Stimulated activated CD4-positive, alpha-beta T cell treated with anti-CD3 and anti-CD28 coated beads, TNF-alpha, amount 100 ng/mL, for 4 hours (primary cell): ENCODE measurements around the gene SEMG1.

Experiments used
- DNase-seq, 3 experiments: peaks; one replicate each; pipeline ENCODE4 v3.0.0-alpha.2; 2020; ENCODE audit warnings: low read depth in 3 of 3

Gene SEMG1, protein sequence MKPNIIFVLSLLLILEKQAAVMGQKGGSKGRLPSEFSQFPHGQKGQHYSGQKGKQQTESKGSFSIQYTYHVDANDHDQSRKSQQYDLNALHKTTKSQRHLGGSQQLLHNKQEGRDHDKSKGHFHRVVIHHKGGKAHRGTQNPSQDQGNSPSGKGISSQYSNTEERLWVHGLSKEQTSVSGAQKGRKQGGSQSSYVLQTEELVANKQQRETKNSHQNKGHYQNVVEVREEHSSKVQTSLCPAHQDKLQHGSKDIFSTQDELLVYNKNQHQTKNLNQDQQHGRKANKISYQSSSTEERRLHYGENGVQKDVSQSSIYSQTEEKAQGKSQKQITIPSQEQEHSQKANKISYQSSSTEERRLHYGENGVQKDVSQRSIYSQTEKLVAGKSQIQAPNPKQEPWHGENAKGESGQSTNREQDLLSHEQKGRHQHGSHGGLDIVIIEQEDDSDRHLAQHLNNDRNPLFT

DNA sequence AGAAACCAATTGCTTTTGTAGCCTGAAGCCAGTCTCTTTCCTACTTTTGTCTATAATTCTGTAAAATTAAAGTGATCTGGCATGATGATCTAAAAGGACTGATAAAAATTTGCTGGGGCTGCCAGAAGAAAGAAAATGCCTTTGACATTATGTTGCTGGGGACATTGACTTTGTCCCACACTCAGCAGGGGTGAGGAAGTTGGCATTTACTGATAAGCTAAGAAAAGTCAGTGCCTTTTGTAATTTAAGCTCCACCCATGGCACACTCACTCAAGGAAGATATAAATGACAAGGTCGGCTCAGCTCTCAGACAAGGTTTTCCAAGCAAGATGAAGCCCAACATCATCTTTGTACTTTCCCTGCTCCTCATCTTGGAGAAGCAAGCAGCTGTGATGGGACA, at the start of gene SEMG1:
Gene SEMG1, plus strand, starts transcription at position 309 of the 400 bp plus-strand sequence. Its CDS starts 21 bp downstream, at position 330.
- DNase-seq = no peak

DNA sequence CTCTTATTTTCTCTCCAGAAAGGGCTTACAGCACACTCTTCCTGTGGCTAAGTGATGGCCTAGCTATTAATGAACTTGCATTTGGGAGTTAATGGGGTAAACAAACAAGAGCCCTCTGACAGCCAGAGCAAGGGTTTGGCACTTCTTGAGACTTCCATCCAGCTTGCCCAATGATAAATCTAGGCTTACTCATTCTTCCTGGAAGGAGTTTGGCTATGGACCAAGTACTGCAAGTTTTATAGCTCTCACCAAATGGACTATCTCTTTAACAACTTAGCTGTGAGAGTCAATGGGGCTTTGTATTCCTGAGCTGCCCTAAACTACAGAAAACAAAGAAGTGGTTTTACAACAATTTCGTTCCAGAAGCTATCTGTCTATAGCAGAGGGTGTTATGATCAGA, 48.9 kb upstream of the SEMG1 start:
- DNase-seq = no peak

DNA sequence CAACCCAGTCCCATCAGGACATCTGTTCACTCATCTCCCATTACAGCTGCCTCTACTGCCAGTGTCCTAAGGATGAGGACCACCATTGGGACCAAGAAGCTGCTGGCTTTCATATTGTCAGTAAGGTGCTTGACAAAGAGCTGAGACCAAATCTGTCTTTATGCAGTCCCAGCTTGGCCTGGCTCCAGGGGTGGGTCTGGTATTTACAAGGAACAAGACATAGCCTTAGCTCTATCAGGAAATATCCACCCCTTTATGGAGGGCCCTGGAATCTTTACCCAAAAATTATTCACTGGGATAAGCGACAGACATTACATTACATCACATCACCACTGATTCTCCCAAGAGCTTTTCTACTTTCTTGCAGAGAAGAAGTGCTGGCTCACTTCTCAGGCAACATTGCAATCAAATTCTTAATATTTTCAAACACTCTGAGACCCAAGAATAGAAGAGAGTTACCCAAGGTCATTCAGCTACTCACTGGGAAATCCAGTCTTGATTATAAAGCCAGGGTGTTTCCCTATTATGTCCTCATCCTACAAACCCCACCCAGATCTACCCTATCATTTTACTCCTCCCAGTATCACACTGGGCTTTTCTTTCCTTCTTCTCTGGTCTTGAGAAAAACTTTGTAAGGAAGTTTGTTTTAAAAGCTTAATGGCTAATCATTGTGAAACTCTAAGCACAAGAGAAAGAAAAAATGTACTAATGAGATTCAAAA, 43.6 kb upstream of the SEMG1 start:
- no peak for DNase-seq

DNA sequence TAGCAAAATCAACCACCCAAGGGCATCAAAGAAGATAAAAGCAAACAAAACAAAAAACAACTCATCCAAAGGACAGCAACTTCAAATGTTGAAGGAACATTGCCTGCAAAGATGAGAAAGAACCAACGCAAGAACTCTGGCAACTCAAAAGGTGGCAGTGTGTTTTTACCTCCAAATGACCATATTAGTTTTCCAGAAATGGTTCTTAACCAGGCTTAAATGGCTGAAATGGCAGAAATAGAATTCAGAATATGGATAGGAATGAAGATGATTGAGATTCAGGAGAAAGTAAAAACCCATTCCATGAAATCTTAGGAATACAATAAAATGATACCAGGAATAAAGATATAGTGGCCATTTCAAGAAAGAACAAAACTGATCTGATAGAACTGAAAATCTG, 41.9 kb upstream of the SEMG1 start:
- DNase-seq = no peak

DNA sequence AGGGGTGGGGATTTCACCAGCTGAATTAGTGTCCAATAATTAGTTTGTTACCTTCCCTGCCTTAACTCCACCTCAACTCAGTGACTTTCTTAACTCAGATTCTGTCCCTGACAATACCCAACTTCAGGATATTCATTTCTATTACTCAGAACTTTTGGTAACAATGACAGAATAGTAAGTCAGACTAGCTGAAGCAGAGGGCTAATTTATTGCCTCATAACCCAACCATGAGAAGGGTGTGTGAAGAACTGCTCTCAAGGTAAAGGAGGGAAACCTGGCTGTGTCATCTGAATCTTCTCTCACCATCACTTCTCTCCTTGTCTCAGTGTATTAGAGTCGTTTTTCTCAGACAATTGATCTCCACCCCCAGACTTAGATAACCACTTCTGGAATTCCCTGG, 33.3 kb upstream of the SEMG1 start:
- no peak for DNase-seq

DNA sequence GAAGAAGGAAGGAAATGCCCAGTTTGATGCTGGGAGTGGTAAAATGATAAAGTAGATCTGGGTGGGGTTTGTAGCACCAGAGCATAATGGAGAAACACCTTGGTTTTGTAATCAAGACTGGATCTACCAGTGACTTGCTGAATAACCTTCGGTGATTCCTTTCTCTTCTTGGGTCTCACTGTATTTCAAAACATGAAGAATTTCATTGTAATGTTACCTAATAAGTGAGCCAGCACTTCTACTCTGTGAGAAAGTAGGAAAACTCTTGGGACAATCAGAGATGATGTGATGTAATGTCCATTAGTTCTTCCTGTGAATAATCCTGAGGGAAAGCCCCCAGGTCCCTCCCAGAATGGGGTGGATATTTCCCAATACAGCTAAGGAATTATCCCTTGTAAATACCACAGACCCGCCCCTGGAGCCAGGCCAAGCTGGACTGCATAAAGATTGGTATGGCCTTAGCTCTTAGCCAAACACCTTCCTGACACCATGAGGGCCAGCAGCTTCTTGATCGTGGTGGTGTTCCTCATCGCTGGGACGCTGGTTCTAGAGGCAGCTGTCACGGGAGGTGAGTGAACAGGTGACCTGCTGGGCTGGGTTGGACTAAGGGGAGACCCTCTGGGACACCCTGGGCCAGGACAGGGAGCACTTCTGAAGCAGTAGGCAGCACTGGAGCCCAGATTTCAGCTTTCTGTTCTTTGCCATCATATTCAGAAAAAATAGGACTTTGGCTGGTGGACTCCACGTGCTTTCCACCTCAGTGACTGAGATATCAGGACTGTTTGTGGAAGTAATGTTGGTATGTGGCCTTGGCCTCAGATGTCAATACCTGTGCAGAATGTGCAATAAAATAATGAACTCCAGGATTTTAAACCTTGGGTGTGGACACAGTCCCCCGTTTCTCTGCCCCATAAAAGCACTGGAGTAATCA, 32.1 kb upstream of the SEMG1 start, which contains the start of gene PI3:
Gene PI3, plus strand, starts transcription at position 469 of the 931 bp plus-strand sequence. Its CDS starts 21 bp downstream, at position 490.
- DNase-seq = no peak

DNA sequence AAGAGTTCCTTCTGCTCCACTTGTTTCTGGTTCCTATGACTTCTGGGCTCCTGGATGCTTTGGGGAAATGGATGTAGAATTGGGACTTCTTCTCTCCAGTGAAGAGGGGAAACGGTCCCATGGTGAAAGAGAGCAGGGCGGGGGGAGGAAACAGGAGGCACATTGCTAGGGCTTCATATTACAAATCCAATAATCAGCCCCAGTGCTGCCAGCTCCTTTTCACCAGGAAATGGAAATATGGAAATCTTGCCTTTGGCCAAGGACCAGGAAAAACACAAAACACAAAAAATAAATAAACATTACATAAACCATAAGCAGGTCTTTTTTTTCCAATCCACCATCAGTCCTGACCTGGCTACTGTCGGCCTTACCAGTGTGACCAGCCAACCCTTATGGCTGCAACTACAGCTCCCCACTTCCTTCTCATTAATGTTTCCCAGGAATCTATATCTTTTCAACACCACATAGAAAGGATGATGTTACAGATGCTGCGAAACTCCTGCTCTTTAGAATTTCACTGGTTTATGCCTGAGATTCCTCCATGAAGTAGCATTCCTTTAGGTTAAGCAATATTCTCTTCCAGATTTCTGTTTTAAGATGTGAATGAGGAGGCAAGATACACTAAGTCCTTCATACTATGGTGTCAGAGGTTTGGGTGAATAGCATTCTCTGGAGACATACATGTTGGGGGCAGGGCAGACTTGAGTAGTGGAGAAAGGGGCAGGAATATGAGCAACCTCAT, 30.1 kb upstream of the SEMG1 start:
- DNase-seq = no peak

DNA sequence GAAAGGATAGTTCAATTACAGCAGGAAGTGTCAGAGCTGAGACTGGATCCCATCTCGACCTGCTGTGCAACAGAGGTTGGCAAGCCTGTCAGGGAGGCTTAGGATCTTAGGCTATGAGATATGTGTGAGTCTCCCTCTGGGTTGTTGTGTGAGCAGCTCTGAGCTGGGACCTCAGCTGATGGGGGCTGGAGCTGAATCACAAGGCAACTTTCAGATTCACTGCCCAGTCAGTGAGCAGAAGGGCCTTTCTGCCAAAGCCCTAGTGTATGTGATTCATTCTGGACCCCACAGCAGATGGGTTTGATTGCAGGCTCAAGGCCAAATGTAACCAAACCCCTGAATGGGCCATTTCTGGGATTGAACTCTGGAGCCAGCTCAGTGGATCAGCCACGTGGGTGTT, 27.7 kb upstream of the SEMG1 start:
- DNase-seq = no peak

DNA sequence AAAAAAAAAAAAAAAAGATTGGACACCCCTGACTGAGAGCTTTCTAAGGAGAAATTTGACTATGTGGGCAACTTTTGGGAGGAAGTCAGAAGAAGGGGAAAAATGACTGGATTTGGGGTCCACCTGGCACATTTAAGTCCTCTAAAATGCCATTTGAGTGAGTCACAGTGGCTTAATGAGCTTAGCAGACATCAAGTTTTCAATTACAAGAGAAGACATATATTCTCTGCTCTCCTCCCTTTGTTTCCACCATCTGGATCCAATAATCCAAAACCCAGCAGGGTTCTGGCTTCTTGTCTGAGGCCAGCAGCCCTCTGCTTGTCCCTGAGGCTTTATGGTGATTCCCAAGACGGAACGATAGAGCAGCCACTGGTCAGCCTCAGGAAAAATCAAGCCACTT, 25.2 kb upstream of the SEMG1 start:
- no peak for DNase-seq

DNA sequence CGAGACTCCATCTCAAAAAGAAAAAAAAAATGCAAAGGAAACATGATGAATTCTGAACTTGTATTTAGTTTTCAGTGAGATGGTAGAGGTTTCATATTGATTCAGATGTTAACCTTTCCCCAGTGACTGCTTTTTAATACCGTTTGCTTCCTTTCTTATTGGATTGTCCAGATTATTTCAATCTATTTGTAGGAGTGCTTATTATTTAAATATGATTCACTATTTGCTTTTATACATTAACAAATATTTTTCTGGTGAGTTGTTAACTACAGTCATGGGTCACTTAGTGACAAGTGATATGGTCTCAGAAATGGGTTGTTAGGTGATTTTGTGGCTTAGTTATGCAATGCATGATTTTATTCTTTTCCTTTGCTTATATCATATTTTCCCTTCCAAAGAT, 23.7 kb upstream of the SEMG1 start:
- no peak for DNase-seq

DNA sequence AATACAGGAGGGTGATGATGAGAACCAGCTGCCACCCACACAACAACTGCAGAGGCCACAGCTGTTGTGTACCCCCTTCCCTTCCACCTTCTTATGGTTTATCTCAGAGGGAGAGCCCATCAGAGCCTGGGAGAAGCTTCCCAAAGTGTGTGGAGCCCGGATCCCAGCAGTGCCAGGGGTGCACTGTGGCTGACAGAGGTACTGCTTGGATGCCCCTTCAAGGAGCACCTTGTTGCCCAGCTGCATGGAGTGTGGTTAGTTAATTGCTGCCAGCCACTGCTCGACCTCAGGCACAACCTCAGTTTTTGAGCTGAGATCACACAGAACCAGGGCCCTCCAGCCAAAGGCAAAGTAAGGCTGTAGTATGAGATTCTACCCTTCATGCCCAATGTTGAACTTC, 19.1 kb upstream of the SEMG1 start:
- DNase-seq = no peak

DNA sequence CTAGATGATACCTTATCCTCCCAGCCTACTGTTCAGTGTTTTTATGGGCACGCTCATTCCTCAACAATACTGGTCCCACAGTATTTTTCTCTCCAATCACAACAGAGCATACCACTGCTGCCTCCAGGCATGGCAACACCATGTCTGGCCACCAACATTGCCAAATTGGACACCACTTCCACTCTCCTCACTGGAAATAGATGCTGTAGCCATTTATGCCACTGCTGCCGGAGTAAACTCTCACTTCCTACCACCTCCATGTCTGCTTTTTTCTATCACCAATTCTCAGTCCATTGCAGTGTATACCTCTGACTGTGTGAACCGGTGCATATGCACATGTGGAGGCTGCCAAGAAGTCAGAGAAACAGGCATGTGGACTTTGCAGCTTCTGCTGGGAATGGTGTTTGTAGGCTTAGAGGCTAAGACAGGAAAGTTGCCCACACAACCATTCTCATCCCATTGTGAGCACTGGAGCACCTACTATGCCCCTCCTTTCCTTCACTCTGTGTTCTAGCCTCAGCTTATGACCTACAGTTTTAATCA, 17.7 kb upstream of the SEMG1 start:
- DNase-seq = no peak

DNA sequence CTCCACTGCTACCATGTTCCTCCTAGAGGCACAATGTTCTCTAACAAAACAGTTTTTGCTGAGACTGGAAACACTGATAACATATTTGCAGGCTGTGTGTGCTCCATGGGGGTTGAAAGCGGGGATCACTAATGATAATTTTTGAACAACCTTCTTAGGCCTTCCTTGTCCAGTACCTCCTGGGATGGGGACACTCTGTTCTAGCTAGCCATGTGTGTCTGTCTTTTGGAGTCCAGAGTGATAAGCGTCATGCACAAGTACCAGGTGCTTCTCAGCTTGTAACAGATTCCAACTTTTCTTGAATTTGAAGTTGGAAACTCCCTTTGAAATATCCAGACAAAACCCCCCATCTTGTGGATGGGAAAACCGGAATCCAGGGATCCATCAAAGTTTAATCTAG, 17.0 kb upstream of the SEMG1 start:
- no peak for DNase-seq

DNA sequence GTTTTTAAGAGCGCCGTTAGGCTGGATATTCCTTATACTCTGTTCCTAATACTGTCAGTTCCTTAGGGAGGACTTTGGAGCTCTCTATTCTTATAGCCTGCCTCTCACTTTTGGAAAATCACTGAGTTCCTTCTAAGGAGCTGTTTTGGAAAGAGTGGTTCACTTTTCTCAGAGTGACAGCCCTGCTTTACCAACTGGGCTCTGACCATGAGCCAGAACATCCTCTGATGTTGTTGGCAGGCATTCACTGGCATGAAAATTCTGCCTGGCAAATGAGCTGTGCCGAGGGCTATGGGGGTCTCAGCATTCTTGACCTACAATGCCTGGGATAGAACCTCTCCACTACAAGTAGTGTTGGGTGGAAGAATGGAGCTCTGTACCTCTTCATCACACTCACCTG, 14.9 kb upstream of the SEMG1 start:
- no peak for DNase-seq

DNA sequence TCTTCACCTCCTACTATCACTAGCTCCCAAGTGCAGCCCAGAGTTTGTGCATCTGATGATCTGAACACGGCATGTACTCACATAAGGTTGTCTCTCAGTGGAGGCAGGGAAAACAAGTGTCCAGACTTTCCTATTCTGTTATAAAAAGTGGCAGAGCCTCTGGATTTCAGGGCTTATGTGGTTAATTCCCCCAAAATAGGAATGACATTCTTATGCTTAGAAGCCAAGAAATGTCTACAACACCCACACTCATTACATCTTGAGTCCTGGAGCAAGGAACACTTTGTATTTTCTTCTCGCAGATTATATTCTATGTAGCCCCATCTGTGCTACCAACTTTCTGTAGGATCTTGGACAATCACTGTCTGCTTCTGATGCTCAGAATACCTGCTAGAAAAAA, 13.5 kb upstream of the SEMG1 start:
- no peak for DNase-seq

DNA sequence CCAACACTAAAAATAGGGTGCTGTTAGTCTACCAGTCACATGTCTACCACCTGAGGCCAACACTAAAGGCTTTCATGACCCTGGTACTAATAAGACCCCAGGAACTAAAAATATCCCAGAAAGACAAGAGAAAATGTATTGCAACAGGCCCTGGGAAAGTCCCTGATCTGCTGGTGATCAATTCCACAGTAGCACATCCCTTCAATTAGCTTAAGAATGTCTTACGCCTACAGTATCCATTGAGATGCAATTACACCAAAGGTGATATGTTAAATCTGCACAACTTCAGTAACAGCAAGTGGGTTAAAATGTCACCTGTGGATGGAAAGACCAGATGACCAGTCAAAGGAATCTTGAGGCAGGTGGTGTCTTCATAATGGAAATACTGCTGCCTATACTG, 3.1 kb downstream of the SEMG1 start:
- DNase-seq = no peak

DNA sequence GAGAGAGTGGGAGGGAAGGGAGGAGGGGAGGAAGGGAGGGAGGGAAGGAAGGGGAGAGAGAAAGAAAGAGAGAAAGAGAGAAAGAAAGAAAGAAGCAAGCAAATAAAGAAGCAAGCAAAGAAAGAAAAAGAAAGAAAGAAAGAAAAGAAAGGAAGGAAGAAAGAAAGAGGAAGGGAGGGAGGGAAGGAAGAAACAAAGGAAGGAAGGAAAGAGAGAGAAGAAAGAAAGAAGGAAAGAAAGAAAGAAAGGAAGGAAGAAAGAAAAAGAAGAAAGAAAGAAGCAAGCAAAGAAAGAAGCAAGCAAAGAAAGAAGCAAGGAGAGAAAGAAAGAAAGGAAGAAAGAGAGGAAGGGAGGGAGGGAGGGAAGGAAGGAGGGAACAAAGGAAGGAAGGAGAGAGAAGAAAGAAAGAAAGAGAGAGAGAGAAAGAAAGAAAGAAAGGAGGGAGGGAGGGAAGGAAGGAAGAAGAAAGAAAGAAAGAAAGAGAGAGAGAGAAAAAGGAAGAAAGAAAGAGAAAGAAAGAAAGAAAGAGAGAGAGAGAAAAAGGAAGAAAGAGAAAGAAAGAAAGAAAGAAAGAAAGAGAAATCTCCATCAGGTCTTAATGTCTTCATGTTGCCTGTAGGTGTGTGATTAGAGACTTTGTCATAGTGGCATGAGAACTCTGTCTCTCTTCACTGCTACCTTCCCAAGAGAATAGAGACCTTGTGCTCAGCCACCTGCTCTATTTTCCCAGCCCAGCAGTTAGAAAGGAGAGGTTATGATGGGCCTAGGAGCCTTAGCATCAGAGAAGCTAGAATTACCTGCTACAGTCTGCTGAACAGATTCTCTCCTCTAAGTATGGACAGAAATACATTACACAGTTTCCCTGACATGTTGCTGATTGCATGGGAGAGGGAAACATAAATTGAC, 5.0 kb downstream of the SEMG1 start:
- DNase-seq = no peak

DNA sequence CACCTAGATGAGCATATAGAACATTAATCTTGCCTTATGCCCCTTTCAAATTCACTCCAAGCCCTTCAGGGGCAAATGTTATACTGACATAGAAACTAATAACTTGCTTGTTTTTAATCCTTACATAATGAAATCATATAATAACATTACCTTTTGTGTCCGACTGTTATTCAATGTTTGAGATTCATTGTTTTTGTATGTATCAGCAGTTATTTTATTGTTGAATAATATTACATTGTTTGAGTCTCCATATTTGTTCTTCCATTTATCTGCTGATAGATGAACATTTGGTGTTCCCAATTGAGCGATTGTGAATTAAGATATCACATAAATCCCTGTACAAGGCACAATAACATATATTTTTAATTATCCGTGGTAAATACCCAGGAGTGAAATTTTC, 6.0 kb downstream of the SEMG1 start:
- no peak for DNase-seq

DNA sequence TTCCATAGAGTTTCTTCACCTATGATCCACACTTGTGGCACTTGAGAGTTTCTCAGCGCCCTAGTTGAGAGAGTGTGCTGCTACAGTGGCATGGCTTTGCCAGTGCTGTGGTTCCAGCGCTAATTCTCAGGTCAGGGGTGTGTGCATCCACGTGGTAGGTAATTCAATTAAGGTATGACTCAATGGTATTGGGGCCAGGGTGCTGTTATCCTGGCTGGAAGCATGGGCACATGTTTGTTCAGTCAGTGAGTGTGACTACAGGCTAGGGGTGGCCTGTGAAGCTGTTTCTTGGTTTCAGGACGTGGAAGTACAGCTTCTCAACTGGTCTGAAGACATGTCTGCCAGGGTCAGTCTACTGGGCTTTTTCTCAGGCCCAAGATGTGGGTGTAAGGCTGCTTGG, 11.3 kb downstream of the SEMG1 start:
- no peak for DNase-seq

DNA sequence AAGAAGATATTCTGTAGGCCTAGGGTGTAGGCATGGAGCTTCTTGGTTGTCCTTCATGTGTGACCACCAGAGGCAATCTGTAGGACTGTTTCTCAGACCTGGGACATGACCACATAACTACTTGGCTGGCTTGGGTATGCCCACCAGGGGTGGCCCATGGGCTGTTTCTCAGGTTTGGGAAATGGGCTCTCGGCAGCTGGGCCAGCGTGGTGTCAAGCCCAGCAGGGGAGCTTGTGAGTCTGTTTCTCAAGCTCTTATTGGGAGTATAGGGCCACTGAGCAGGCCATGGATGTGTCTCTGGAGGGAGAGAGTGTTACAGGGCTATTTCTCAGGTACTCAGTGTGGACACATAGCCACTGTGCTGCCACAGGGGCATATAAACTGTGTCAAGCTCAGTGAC, 11.8 kb downstream of the SEMG1 start:
- DNase-seq = no peak
